GM21423 (cell line): ENCODE measurements around the gene DPP6.

Experiments
- ATAC-seq: cut with Tn5 transposase; IDR thresholded peaks from one replicate; pipeline ENCODE4 v1.9.1; 2021; ENCODE audit warnings: mild to moderate bottlenecking, moderate library complexity; ENCODE audit not compliant: unreplicated experiment

DPP6 gene

GRCh38 chr7:154509192-154509591 lies 457.0 kb downstream of the DPP6 start:
- ATAC-seq = no peak

GRCh38 chr7:154512121-154512833 lies 460.1 kb downstream of the DPP6 start:
- no peak for ATAC-seq

GRCh38 chr7:154517768-154518167 lies 465.6 kb downstream of the DPP6 start:
- ATAC-seq = no peak

- ATAC-seq = no peak
Measured at GRCh38 chr7:154519229-154519628, 467.0 kb downstream of the DPP6 start.

GRCh38 chr7:154530136-154530535 lies 477.9 kb downstream of the DPP6 start:
- ATAC-seq = no peak

- ATAC-seq = no peak
Measured at GRCh38 chr7:154532771-154533170, 480.6 kb downstream of the DPP6 start.

GRCh38 chr7:154540596-154540995 lies 488.4 kb downstream of the DPP6 start:
- no peak for ATAC-seq

GRCh38 chr7:154541606-154542005 lies 489.4 kb downstream of the DPP6 start:
- no peak for ATAC-seq

- ATAC-seq = no peak
Measured at GRCh38 chr7:154546946-154547587, 494.9 kb downstream of the DPP6 start.

GRCh38 chr7:154553711-154554265 lies 501.6 kb downstream of the DPP6 start:
- ATAC-seq = no peak

- ATAC-seq = no peak
Measured at GRCh38 chr7:154559454-154559853, 507.3 kb downstream of the DPP6 start.

GRCh38 chr7:154564676-154565075 lies 512.5 kb downstream of the DPP6 start:
- ATAC-seq = no peak

GRCh38 chr7:154566877-154567276 lies 514.7 kb downstream of the DPP6 start:
- no peak for ATAC-seq

- no peak for ATAC-seq
Measured at GRCh38 chr7:154568346-154568745, 516.1 kb downstream of the DPP6 start.

- ATAC-seq = no peak
Measured at GRCh38 chr7:154569916-154570315, 517.7 kb downstream of the DPP6 start.

- no peak for ATAC-seq
Measured at GRCh38 chr7:154571772-154572171, 519.6 kb downstream of the DPP6 start.

- no peak for ATAC-seq
Measured at GRCh38 chr7:154574235-154574634, 522.0 kb downstream of the DPP6 start.

- ATAC-seq = no peak
Measured at GRCh38 chr7:154575497-154575896, 523.3 kb downstream of the DPP6 start.

- no peak for ATAC-seq
Measured at GRCh38 chr7:154576604-154577003, 524.4 kb downstream of the DPP6 start.

- no peak for ATAC-seq
Measured at GRCh38 chr7:154577141-154577873, 525.1 kb downstream of the DPP6 start.

GRCh38 chr7:154578336-154578735 lies 526.1 kb downstream of the DPP6 start:
- ATAC-seq = no peak

- no peak for ATAC-seq
Measured at GRCh38 chr7:154579711-154580110, 527.5 kb downstream of the DPP6 start.
